ENCODE measurements around the gene SYTL1.

Gene SYTL1

GRCh38 chr1:27359822-27360158 is 18.0 kb downstream of the SYTL1 start:
- Mint-ChIP-seq H3K9me3 (no peaks in the 10 kb centered on the region), H3K4me3 (peak overlapping the region; percentile 86), H3K36me3 (no peaks in the 10 kb centered on the region), H3K4me1 (peaks cover 36% of the 10 kb centered on the region), H3K27ac (peak overlapping the region; percentile 84), H3K27me3 (no peaks in the 10 kb centered on the region)
- no peak for DNase-seq (ENCODE audit: low spot score in 2 of 2)
- no peak for ATAC-seq (ENCODE audit: low read depth)

DNA sequence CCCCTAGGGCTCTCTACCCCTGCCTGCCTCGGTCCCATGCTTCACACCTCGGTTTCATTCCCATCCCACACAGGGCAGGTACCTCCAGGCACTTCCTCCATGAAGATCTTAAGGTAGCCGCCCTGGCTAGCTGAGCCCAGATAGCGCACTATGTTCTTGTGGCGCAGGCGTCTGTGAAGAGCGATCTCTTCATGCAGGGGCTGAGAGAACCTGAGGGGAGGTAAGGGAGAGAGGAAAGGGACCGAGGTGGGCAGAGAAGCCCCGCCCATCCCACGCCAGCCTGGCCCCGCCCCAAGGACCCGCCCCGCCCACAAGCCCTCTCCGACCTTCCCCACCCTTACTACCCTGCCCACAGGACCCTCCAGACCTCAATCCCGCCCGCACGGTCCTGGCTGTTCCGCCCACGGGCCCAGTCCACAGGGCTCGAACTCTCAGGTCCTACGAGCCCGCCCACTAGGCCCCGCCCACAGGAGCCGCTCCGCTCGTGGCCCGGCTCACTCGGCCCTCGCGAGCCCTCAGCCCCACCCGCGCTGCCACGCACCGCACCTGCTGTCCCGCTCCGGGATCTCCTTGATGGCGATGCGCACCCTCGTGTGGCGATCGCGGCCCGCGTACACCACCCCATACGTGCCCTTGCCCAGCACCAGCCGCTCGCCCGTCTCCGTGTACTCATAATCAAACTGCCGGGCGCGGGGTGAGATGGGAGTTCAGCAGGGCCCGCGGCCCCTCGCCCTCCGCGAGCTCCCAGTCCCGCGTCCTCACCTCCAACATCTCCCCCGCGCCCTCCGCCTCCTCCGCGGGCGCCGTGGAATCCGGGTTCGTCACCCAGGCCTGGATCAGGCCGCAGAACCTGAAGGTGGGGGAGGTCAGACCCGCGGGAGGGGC is 18.6 kb downstream of the SYTL1 start:
- Mint-ChIP-seq H3K4me3 (peak overlapping the region; percentile 86), H3K27me3 (no peaks in the 10 kb centered on the region), H3K27ac (peak overlapping the region; percentile 84), H3K36me3 (no peaks in the 10 kb centered on the region), H3K9me3 (no peaks in the 10 kb centered on the region), H3K4me1 (peaks cover 40% of the 10 kb centered on the region)
- DNase-seq (ENCODE audit: low spot score in 2 of 2) (peak in 1 of 2 donors; percentile 63), ATAC-seq (ENCODE audit: low read depth) (peak; percentile 33)

GRCh38 chr1:27361044-27361402 is 19.2 kb downstream of the SYTL1 start:
- Mint-ChIP-seq H3K9me3 (no peaks in the 10 kb centered on the region), H3K4me1 (peaks cover 41% of the 10 kb centered on the region), H3K27ac (peak overlapping the region; percentile 84), H3K27me3 (no peaks in the 10 kb centered on the region), H3K4me3 (peak overlapping the region; percentile 86), H3K36me3 (no peaks in the 10 kb centered on the region)
- DNase-seq (ENCODE audit: low spot score in 2 of 2) (no peak), ATAC-seq (ENCODE audit: low read depth) (no peak)

DNA sequence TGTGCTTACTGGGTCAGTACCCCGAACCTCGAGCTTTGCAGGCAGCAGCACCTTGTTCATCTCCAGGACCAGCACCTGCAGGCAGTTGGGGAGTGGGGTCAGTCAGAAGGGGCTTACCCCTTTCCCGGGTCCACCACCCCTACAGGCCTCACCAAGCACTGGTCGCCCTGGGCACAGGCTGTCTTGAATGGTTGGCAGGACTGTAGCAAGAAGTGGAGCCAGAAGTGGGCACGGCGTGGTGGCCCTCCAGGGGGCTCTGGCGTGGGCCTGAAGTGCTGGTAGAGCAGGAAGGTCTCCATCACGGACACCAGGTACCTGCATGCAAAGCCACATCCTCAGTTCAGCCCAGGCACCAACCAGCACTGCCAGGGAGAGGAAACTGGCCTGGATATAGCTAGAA is 19.7 kb downstream of the SYTL1 start:
- DNase-seq (ENCODE audit: low spot score in 2 of 2) (no peak), ATAC-seq (ENCODE audit: low read depth) (no peak)
- no peaks in the 10 kb centered on the region for H3K36me3 Mint-ChIP-seq
- H3K4me1 Mint-ChIP-seq = peaks cover 40% of the 10 kb centered on the region
- no peaks in the 10 kb centered on the region for H3K27me3 Mint-ChIP-seq
- H3K27ac Mint-ChIP-seq = no peak overlapping the region
- H3K9me3 Mint-ChIP-seq = no peaks in the 10 kb centered on the region
- H3K4me3 Mint-ChIP-seq = peak overlapping the region; percentile 86

GRCh38 chr1:27363766-27364695 is 22.2 kb downstream of the SYTL1 start:
- H3K27me3 Mint-ChIP-seq = no peaks in the 10 kb centered on the region
- ATAC-seq (ENCODE audit: low read depth) (no peak), DNase-seq (ENCODE audit: low spot score in 2 of 2) (no peak)
- peak overlapping the region; percentile 12 for H3K4me3 Mint-ChIP-seq
- no peaks in the 10 kb centered on the region for H3K36me3 Mint-ChIP-seq
- peak overlapping the region; percentile 48 for H3K27ac Mint-ChIP-seq
- no peaks in the 10 kb centered on the region for H3K9me3 Mint-ChIP-seq
- peaks cover 37% of the 10 kb centered on the region for H3K4me1 Mint-ChIP-seq

DNA sequence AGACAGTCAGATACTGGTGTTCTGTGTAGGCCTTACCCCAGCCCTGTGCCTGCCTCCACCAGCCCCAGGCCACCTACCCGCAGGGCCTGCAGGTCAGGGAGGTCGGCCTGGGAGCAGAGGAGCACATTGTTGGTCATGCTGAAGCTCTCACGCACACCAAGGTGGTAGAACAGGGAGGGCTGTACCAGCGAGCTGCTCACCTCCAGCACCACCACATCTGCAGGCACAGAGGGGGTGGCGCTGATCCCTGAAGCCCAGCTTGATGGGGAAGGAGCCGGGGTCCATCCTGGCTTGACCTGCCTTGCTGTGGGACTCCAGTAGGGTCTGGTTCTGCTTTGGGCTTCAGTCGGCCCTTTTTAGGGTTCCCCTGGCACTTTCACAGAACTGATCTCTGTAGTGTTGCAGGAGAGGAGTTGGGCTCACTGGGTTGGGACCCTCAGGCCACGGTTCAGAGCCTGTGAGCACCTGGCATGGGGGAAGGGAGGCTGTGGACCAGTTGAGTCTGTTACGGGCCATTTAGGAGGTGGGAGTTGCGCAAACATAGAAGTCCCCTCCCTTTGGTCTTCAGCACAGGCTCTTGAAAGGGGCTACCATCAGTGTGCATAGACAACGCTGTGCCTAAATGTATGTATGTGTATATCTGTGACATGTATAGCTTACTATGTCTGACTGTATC is 23.0 kb downstream of the SYTL1 start:
- Mint-ChIP-seq H3K4me1 (peaks cover 37% of the 10 kb centered on the region), H3K36me3 (no peaks in the 10 kb centered on the region), H3K27ac (peak overlapping the region; percentile 48), H3K9me3 (no peaks in the 10 kb centered on the region), H3K4me3 (peak overlapping the region; percentile 91), H3K27me3 (no peaks in the 10 kb centered on the region)
- no peak for ATAC-seq (ENCODE audit: low read depth)
- DNase-seq (ENCODE audit: low spot score in 2 of 2) = no peak

DNA sequence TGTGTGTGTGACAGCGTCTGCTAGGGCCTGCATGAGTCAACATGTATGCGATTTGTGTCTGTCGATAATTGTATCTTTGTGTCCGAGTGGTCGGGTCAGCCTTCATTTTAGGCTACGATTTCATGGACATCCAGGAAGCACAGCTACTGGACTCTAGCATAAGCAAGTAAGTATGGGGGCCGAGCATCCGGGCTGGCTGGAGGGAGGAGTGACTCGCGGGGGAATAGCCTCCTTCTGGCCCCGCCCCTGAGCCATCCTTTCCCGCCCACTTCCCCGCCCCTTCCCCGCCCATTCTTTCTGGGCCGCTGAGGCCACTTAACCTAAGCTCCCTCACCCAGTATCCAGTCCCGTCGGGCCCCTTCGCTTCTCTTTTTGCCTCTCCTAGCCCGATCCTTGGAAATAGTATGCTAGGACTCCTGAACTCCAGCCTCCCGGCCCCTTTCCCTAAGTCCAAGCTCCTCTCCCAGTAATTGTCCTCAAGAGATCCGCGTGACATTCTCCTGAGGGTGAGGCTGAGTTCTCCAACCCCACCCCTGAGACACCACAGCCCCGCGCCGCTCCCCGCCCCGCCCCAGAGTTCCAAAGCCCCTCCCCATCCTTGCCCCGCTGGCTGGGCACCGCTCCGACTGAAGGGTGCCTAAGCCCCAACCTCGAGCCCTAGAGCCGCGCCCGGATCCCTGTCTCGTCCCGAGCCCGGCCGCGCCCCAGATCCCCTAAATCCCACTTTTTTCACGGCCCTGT is 23.7 kb downstream of the SYTL1 start:
- H3K36me3 Mint-ChIP-seq = no peaks in the 10 kb centered on the region
- H3K4me3 Mint-ChIP-seq = peak overlapping the region; percentile 91
- ATAC-seq (ENCODE audit: low read depth) (peak; percentile 65), DNase-seq (ENCODE audit: low spot score in 2 of 2) (peak; percentile 63 to 66)
- H3K27me3 Mint-ChIP-seq = no peaks in the 10 kb centered on the region
- H3K4me1 Mint-ChIP-seq = peaks cover 33% of the 10 kb centered on the region
- no peaks in the 10 kb centered on the region for H3K9me3 Mint-ChIP-seq
- H3K27ac Mint-ChIP-seq = peak overlapping the region; percentile 52

- Mint-ChIP-seq H3K27ac (peak overlapping the region; percentile 52), H3K4me3 (peak overlapping the region; percentile 91), H3K27me3 (no peaks in the 10 kb centered on the region), H3K4me1 (peaks cover 31% of the 10 kb centered on the region), H3K36me3 (no peaks in the 10 kb centered on the region), H3K9me3 (no peaks in the 10 kb centered on the region)
- DNase-seq (ENCODE audit: low spot score in 2 of 2) = peak in 1 of 2 donors; percentile 64
- ATAC-seq (ENCODE audit: low read depth) = peak; percentile 31
Measured at GRCh38 chr1:27366113-27366410, 24.2 kb downstream of the SYTL1 start.

- Mint-ChIP-seq H3K4me3 (peak within 1 kb of the TSS; percentile 91), H3K4me1 (peaks cover 33% of the 10 kb centered on the region)
- peak in 1 of 2 donors; percentile 54 for DNase-seq (ENCODE audit: low spot score in 2 of 2)
Measured at GRCh38 chr1:27366411-27367159, 24.8 kb downstream of the SYTL1 start, which contains the start of gene MAP3K6. MAP3K6 (minus strand) TSS chr1:27366961; CDS start chr1:27366597, 364 bp downstream.

DNA sequence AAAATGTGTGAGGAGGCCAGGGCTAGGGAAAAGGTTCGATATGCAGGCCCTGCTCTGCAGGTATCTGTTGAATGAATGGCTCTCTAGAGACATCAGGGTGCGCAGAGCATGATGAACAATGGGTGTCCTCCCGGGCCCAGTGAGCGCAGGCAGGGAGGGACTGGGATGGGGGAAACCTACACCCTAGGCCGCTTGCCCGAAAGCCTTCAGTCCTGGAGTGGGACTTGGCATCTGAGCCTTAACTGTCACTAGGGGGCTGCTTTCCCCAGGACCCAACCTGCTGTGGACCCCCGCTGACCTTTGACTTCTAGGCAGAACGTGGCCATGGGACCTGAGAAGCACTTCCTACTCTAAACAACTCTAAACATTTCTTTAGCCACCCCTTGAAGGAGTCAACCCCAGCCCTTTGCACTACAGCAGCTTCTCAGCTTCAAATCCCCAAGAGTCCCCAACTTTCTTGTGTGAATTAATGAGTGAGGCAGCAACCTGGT is 25.4 kb downstream of the SYTL1 start:
- Mint-ChIP-seq H3K9me3 (no peaks in the 10 kb centered on the region), H3K27me3 (no peaks in the 10 kb centered on the region), H3K4me3 (peak overlapping the region; percentile 82), H3K27ac (no peak overlapping the region), H3K4me1 (peaks cover 37% of the 10 kb centered on the region), H3K36me3 (no peaks in the 10 kb centered on the region)
- DNase-seq (ENCODE audit: low spot score in 2 of 2) (no peak), ATAC-seq (ENCODE audit: low read depth) (no peak)

More at GRCh38 chr1:27366411-27367159, 24.8 kb downstream of the SYTL1 start, which contains the start of gene MAP3K6:
- Mint-ChIP-seq H3K27ac (peak within 1 kb of the TSS; percentile 52), H3K9me3 (no peaks in the 10 kb centered on the region), H3K27me3 (no peaks in the 10 kb centered on the region), H3K36me3 (no peaks in the 10 kb centered on the region)
- ATAC-seq (ENCODE audit: low read depth) = peak; percentile 41

DNA sequence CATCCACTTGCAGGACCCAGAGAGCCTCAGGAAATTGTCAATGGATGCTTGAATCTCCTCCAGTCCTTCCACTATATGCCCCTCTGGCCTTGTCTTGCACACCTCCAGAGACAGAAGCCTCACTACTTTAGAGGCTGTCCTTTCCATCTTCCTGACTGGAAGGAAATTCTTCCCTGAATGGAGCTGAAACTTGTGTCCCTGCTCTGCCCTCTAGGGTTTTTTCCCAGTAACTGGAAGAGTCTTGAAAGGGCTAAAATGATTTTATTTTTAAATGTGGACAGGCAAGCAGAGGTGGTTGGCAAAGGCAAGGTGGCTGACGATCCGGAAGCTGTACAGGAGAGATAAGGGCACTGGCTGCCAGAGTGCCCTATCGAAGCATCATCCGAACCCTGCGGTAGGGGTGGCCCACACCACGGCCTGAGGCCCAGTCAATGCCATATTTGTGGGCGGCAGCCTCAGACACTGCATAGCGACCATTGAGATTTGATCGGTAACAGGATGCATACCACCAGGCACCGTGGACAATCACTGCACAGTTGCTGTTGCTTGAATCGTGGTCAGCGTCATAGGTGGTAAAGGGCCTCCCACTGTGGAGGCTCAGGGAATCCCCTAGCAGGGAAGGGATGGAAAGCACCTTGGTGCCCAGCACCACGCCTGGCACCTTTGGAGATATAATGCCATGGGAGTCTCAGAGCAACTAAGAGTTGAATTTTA is 27.2 kb downstream of the SYTL1 start:
- DNase-seq (ENCODE audit: low spot score in 2 of 2) (no peak), ATAC-seq (ENCODE audit: low read depth) (no peak)
- Mint-ChIP-seq H3K36me3 (no peaks in the 10 kb centered on the region), H3K4me3 (peak overlapping the region; percentile 28), H3K27ac (peak overlapping the region; percentile 65), H3K27me3 (no peaks in the 10 kb centered on the region), H3K4me1 (peaks cover 41% of the 10 kb centered on the region), H3K9me3 (no peaks in the 10 kb centered on the region)
